Uterus (tissue), 2 donors: Measurements from ENCODE around the gene YOD1.

Experiments used
- CTCF ChIP-seq, 4 experiments: fragments of 200-600 bp in 2 of 4; fragments of 450-650 bp in 2 of 4; sonication (generic) in 2 of 4; IDR thresholded peaks; one replicate each; pipeline ENCODE4 v1.5.1; 2016 to 2019; ENCODE audit warnings: antibody characterized with exemption in 4 of 4, mild to moderate bottlenecking in 2 of 4, moderate library complexity in 1 of 4
- POLR2A ChIP-seq, 2 donors: fragments of 450-650 bp; IDR thresholded peaks; one replicate each; pipeline ENCODE4 v1.6.1; 2016; ENCODE audit warnings: antibody characterized with exemption in 2 of 2, mild to moderate bottlenecking in 1 of 2, moderate library complexity in 1 of 2

GRCh38 chr1:207076181-207076955 lies 25.4 kb upstream of the YOD1 start:
- no peak for TF ChIP-seq CTCF (IDR thresholded peaks at IDR 0.05)
- no peak for TF ChIP-seq POLR2A (IDR thresholded peaks at IDR 0.05)
